HEK293 (cell line): ENCODE measurements around the gene PKDREJ.
A peak's percentile ranks its signal among the peaks of the same experiment; 100 is the strongest.

ENCODE experiments used
- CTCF ChIA-PET: fragments of 350-600 bp; formaldehyde crosslinking; extraction: SDS; loops from one replicate; lab custom pipeline; 2021; ENCODE audit warnings: antibody characterized with exemption; lab: Yijun Ruan, JAX
- POLR2A ChIA-PET: fragments of 300-600 bp; formaldehyde crosslinking; extraction: SDS; loops from one replicate; lab custom pipeline; 2020; ENCODE audit warnings: antibody characterized with exemption, inconsistent platforms; lab: Yijun Ruan, JAX
- H3K27ac ChIP-seq: fragments of 200-500 bp; sonication (Bioruptor generic); 2 replicates; pipeline ENCODE4 v1.5.1; 2014; ENCODE audit warnings: low read depth, low read length, control low read depth, inconsistent platforms; ENCODE audit errors: extremely low read depth
- H3K36me3 ChIP-seq, 2 experiments: fragments of 200-500 bp in 1 of 2; sonication (Bioruptor generic) in 1 of 2; 1 replicate in 1 of 2; 2 replicates in 1 of 2; pipeline ENCODE4 v1.5.1; 2014 to 2017; ENCODE audit warnings: inconsistent platforms in 2 of 2, low read length in 2 of 2; ENCODE audit not compliant: control insufficient read depth in 2 of 2, insufficient read depth in 1 of 2
- H3K4me1 ChIP-seq: fragments of 200-500 bp; sonication (Bioruptor generic); 2 replicates; pipeline ENCODE4 v1.5.1; 2014; ENCODE audit warnings: mild to moderate bottlenecking, low read length, inconsistent platforms; ENCODE audit not compliant: control insufficient read depth, insufficient read depth
- H3K4me3 ChIP-seq: 2 replicates; pipeline ENCODE4 v1.5.1; 2011; ENCODE audit warnings: low read depth, mild to moderate bottlenecking, control low read depth, low read length, moderate library complexity
- H3K9me3 ChIP-seq: fragments of 200-500 bp; sonication (Bioruptor generic); 2 replicates; pipeline ENCODE4 v1.5.1; 2014; ENCODE audit warnings: low read depth, low read length, inconsistent platforms; ENCODE audit not compliant: control insufficient read depth, insufficient read depth
- BCL11A ChIP-seq: fragments of 450-650 bp; formaldehyde crosslinking; IDR thresholded peaks from 2 replicates; pipeline ENCODE4 v1.5.1; 2016; ENCODE audit warnings: low read depth, missing biosample characterization, missing genetic modification characterization
- EGR2 ChIP-seq: fragments of 450-650 bp; formaldehyde crosslinking; IDR thresholded peaks from 2 replicates; pipeline ENCODE4 v1.5.1; 2016; ENCODE audit warnings: low read depth, missing biosample characterization, missing genetic modification characterization
- KLF17 ChIP-seq: fragments of 450-650 bp; formaldehyde crosslinking; IDR thresholded peaks from 2 replicates; pipeline ENCODE4 v1.5.1; 2016; ENCODE audit warnings: missing biosample characterization, missing genetic modification characterization
- KLF7 ChIP-seq: fragments of 450-650 bp; formaldehyde crosslinking; IDR thresholded peaks from 2 replicates; pipeline ENCODE4 v1.5.1; 2016; ENCODE audit warnings: missing biosample characterization, missing genetic modification characterization, borderline replicate concordance
- PBX3 ChIP-seq: sonication (generic); formaldehyde crosslinking; IDR thresholded peaks from 2 replicates; pipeline ENCODE4 v1.8.1; 2022; ENCODE audit warnings: mild to moderate bottlenecking, moderate library complexity, missing genetic modification reagents
- PRDM10 ChIP-seq: fragments of 450-650 bp; formaldehyde crosslinking; IDR thresholded peaks from 2 replicates; pipeline ENCODE4 v1.5.1; 2016; ENCODE audit warnings: missing biosample characterization, missing genetic modification characterization
- SALL2 ChIP-seq: fragments of 450-650 bp; formaldehyde crosslinking; IDR thresholded peaks from 2 replicates; pipeline ENCODE4 v1.5.0; 2017; ENCODE audit warnings: missing biosample characterization, mild to moderate bottlenecking, missing genetic modification characterization, borderline replicate concordance
- SP2 ChIP-seq: fragments of 450-650 bp; formaldehyde crosslinking; IDR thresholded peaks from 2 replicates; pipeline ENCODE4 v1.5.1; 2016; ENCODE audit warnings: missing biosample characterization, missing genetic modification characterization
- SP3 ChIP-seq: fragments of 450-650 bp; formaldehyde crosslinking; IDR thresholded peaks from 2 replicates; pipeline ENCODE4 v1.5.1; 2016; ENCODE audit warnings: missing biosample characterization, missing genetic modification characterization
- SP7 ChIP-seq: fragments of 450-650 bp; formaldehyde crosslinking; IDR thresholded peaks from 2 replicates; pipeline ENCODE4 v1.5.1; 2016; ENCODE audit warnings: missing biosample characterization, missing genetic modification characterization
- YY1 ChIP-seq: fragments of 450-650 bp; formaldehyde crosslinking; IDR thresholded peaks from 2 replicates; pipeline ENCODE4 v1.5.1; 2018; ENCODE audit warnings: missing biosample characterization, missing genetic modification characterization
- ZBTB8A ChIP-seq: fragments of 450-650 bp; formaldehyde crosslinking; IDR thresholded peaks from 2 replicates; pipeline ENCODE4 v1.5.1; 2016; ENCODE audit warnings: missing biosample characterization, missing genetic modification characterization
- ZIC2 ChIP-seq: fragments of 450-650 bp; formaldehyde crosslinking; IDR thresholded peaks from 2 replicates; pipeline ENCODE4 v1.5.1; 2016; ENCODE audit warnings: missing biosample characterization, missing genetic modification characterization
- ZNF10 ChIP-seq: fragments of 450-650 bp; formaldehyde crosslinking; IDR thresholded peaks from 2 replicates; pipeline ENCODE4 v1.5.1; 2017; ENCODE audit warnings: missing biosample characterization, missing genetic modification characterization
- ZNF221 ChIP-seq: fragments of 450-650 bp; formaldehyde crosslinking; IDR thresholded peaks from 2 replicates; pipeline ENCODE4 v1.5.1; 2017; ENCODE audit warnings: missing biosample characterization, missing genetic modification characterization, borderline replicate concordance
- ZNF248 ChIP-seq: fragments of 450-650 bp; formaldehyde crosslinking; IDR thresholded peaks from 2 replicates; pipeline ENCODE4 v1.5.1; 2017; ENCODE audit warnings: missing biosample characterization, missing genetic modification characterization
- ZNF274 ChIP-seq, 2 experiments: fragments of 200-500 bp in 1 of 2; fragments of 450-650 bp in 1 of 2; sonication (Bioruptor generic) in 1 of 2; formaldehyde crosslinking in 1 of 2; IDR thresholded peaks; 2 replicates each; pipeline versions ENCODE4 v1.5.1 to v1.6.1; 2014 to 2016; ENCODE audit warnings: borderline replicate concordance in 1 of 2, inconsistent platforms in 1 of 2, low read length in 1 of 2, missing biosample characterization in 1 of 2, missing genetic modification characterization in 1 of 2
- ZNF391 ChIP-seq: fragments of 450-650 bp; formaldehyde crosslinking; IDR thresholded peaks from 2 replicates; pipeline ENCODE4 v1.5.1; 2016; ENCODE audit warnings: low read depth, missing biosample characterization, missing genetic modification characterization, borderline replicate concordance
- ZNF510 ChIP-seq: fragments of 450-650 bp; formaldehyde crosslinking; IDR thresholded peaks from 2 replicates; pipeline ENCODE4 v1.5.1; 2018; ENCODE audit warnings: mild to moderate bottlenecking, missing genetic modification characterization, missing biosample characterization; ENCODE audit not compliant: insufficient replicate concordance
- ZNF610 ChIP-seq: fragments of 450-650 bp; formaldehyde crosslinking; IDR thresholded peaks from 2 replicates; pipeline ENCODE4 v1.5.1; 2016; ENCODE audit warnings: missing biosample characterization, missing genetic modification characterization, borderline replicate concordance
- ZNF624 ChIP-seq: fragments of 450-650 bp; formaldehyde crosslinking; IDR thresholded peaks from 2 replicates; pipeline ENCODE4 v1.5.1; 2017; ENCODE audit warnings: missing biosample characterization, missing genetic modification characterization
- ZNF629 ChIP-seq: fragments of 450-650 bp; formaldehyde crosslinking; IDR thresholded peaks from 2 replicates; pipeline ENCODE4 v1.5.1; 2017; ENCODE audit warnings: missing biosample characterization, missing genetic modification characterization
- ZSCAN16 ChIP-seq: fragments of 450-650 bp; formaldehyde crosslinking; IDR thresholded peaks from 2 replicates; pipeline ENCODE4 v1.5.1; 2016; ENCODE audit warnings: missing biosample characterization, missing genetic modification characterization

PKDREJ gene

GRCh38 chr22:46272196-46272595 is 9.1 kb upstream of the PKDREJ start:
- Histone ChIP-seq H3K36me3 (peaks cover 20 to 70% of the 10 kb centered on the region in 2 experiments), H3K4me1 (no peaks in the 10 kb centered on the region)
- POLR2A ChIA-PET, result no interaction called here

GRCh38 chr22:46269564-46269963 is 6.4 kb upstream of the PKDREJ start:
- ChIA-PET POLR2A (interaction anchor here (1.0 to 2.8 kb wide), 3 partner anchors 10 to 21 kb away, joined by 3 to 33 read pairs (median 4); partner anchors contain the start of gene CDPF1), CTCF (interaction anchor here (0.6 to 3.2 kb wide), 5 partner anchors 10 to 1203 kb away, joined by 3 to 12 read pairs (median 4); no protein-coding TSS in a partner anchor)
- peak; percentile 65 for TF ChIP-seq PRDM10 (tag by site-specific recombination)
- no peak for TF ChIP-seq ZSCAN16
- 0 out of 2 replicates have a peak, but pooled peaks have one; percentile 7 for TF ChIP-seq EGR2 (tag by site-specific recombination)
- Histone ChIP-seq H3K27ac (no peak overlapping the region), H3K36me3 (peaks cover 6 to 46% of the 10 kb centered on the region in 2 experiments), H3K9me3 (no peaks in the 10 kb centered on the region), H3K4me1 (no peaks in the 10 kb centered on the region), H3K4me3 (no peak overlapping the region)

More at GRCh38 chr22:46272196-46272595, 9.1 kb upstream of the PKDREJ start:
- H3K27ac ChIP-seq, result no peak overlapping the region
- no peaks in the 10 kb centered on the region for H3K9me3 ChIP-seq
- CTCF ChIA-PET, result interaction anchor here (0.6 kb wide), 1 partner anchor 833 kb away, joined by 3 read pairs; no protein-coding TSS in a partner anchor
- TF ChIP-seq ZNF510 (tag by site-specific recombination), result no peak
- no peak for TF ChIP-seq SALL2 (tag by site-specific recombination)
- TF ChIP-seq SP3 (tag by site-specific recombination), result no peak
- no peak for TF ChIP-seq ZIC2
- no peak for TF ChIP-seq ZNF610 (tag by site-specific recombination)
- TF ChIP-seq SP7 (tag by site-specific recombination), result no peak
- TF ChIP-seq, all 188 proteins: peak for 0
- H3K4me3 ChIP-seq, result no peak overlapping the region

- Histone ChIP-seq H3K36me3 (peaks cover 5 to 27% of the 10 kb centered on the region in 2 experiments; a peak in 2 of 3 replicates), H3K4me3 (peak within 1 kb of the TSS; percentile 86), H3K9me3 (no peaks in the 10 kb centered on the region), H3K27ac (peak within 1 kb of the TSS; percentile 54), H3K4me1 (no peaks in the 10 kb centered on the region)
- CTCF ChIA-PET, result interaction anchor here (0.6 to 3.2 kb wide), 6 partner anchors 23 to 1563 kb away, joined by 3 to 12 read pairs (median 3); no protein-coding TSS in a partner anchor
- POLR2A ChIA-PET, result interaction anchor here (0.5 to 2.8 kb wide), 23 partner anchors 9 to 295 kb away, joined by 3 to 33 read pairs (median 4); partner anchors contain the start of genes CDPF1, GTSE1 and TRMU
- no peak for TF ChIP-seq ZNF221 (tag by site-specific recombination)
- peak; percentile 61 for TF ChIP-seq PBX3
- TF ChIP-seq ZNF629 (tag by site-specific recombination), result peak; percentile 40; the same call in 1 of the 2 replicates
- TF ChIP-seq ZNF10 (tag by site-specific recombination), result no peak
- no peak for TF ChIP-seq ZNF391 (tag by site-specific recombination)
- no peak for TF ChIP-seq ZNF248 (tag by site-specific recombination)
- TF ChIP-seq ZBTB8A (tag by site-specific recombination), result peak; percentile 90
- TF ChIP-seq ZNF624 (tag by site-specific recombination), result no peak
- TF ChIP-seq YY1 (tag by site-specific recombination), result 0 out of 2 replicates have a peak, but pooled peaks have one; percentile 61
- peak; percentile 71 for TF ChIP-seq KLF17 (tag by site-specific recombination)
- 0 out of 2 replicates have a peak, but pooled peaks have one; percentile 52 for TF ChIP-seq KLF7 (tag by site-specific recombination)
- TF ChIP-seq ZIC2, result no peak; the same call in none of the 2 replicates
- peak; percentile 84 for TF ChIP-seq SP2 (tag by site-specific recombination)
- TF ChIP-seq BCL11A (tag by site-specific recombination), result peak; percentile 83; the same call in 1 of the 2 replicates
- no peak for TF ChIP-seq ZNF274 (IDR thresholded peaks at IDR 0.05; ENCODE audit: low read length)
- TF ChIP-seq ZNF274 (tag by site-specific recombination; IDR thresholded peaks at IDR 0.05; ENCODE audit: borderline replicate concordance), result no peak
Measured at GRCh38 chr22:46267431-46268279, 4.5 kb upstream of the PKDREJ start, which contains the start of gene TTC38. Gene TTC38, plus strand, starts transcription at chr22:46268008. Its CDS starts 32 bp downstream, at chr22:46268040.
